Suprapubic skin (tissue), 3 donors: Measurements from ENCODE around the gene RSPO4.

Experiments
- POLR2AphosphoS5 ChIP-seq, 3 donors: sonication (generic); formaldehyde crosslinking; IDR thresholded peaks; one replicate each; pipeline ENCODE4 v1.6.1; 2017; ENCODE audit warnings: antibody characterized with exemption in 3 of 3
- TF ChIP-seq, protein P1 (sequence below), 2 donors: fragments of 200-600 bp in 1 of 2; fragments of 450-650 bp in 1 of 2; sonication (generic) in 1 of 2; IDR thresholded peaks; one replicate each; pipeline ENCODE4 v1.5.1; 2016 to 2019; ENCODE audit warnings: antibody characterized with exemption in 2 of 2, mild to moderate bottlenecking in 1 of 2, moderate library complexity in 1 of 2

DNA sequence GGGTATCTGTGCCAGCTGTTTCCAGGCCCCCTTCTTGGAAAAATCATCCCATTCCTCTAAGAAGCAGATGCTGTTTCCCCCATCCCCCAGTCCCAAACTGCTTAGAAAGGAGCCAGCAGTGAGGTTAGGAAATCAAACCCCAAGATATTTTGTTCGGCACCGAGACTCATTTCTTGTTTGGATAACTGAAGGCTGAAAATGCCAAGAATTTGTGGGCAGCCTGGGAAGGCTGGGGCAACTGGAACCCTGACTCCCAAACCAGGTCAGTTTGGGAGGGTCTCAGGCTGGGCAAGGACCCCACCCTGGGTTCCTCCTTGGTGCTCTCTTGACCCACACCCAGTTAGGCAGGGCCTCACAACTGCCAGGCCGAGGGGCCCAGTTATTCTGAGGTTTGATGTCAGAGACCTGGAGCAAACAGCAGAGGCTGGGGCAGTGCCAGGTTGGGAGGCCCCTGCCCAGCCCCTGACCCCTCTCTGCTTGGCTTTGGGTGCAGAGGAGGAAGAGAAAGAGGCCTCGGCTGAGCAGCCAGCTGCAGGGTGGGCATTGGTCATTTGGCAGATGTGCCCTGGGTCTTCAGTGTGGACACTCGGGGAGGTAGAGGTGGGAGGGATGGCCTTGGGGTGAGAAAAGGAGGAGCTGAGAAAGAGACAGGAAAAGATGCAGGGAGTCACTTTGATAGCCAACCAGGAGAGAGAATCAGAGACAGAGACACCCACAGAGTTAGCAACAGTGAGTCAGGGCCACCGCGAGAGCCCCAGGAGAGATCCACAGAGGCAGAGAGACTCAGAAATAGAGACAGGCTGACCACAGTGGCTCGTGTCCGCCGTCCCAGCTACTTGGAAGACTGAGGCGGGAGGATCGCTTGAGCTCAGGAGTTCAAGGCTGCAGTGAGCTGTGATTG is 91.0 kb downstream of the RSPO4 start:
- TF ChIP-seq POLR2AphosphoS5 (IDR thresholded peaks at IDR 0.05): no peak
- TF ChIP-seq, protein P1, sequence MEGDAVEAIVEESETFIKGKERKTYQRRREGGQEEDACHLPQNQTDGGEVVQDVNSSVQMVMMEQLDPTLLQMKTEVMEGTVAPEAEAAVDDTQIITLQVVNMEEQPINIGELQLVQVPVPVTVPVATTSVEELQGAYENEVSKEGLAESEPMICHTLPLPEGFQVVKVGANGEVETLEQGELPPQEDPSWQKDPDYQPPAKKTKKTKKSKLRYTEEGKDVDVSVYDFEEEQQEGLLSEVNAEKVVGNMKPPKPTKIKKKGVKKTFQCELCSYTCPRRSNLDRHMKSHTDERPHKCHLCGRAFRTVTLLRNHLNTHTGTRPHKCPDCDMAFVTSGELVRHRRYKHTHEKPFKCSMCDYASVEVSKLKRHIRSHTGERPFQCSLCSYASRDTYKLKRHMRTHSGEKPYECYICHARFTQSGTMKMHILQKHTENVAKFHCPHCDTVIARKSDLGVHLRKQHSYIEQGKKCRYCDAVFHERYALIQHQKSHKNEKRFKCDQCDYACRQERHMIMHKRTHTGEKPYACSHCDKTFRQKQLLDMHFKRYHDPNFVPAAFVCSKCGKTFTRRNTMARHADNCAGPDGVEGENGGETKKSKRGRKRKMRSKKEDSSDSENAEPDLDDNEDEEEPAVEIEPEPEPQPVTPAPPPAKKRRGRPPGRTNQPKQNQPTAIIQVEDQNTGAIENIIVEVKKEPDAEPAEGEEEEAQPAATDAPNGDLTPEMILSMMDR (IDR thresholded peaks at IDR 0.05): no peak
